ENCODE data around the gene CACNA2D3.

The CACNA2D3 gene

GRCh38 chr3:55009372-55009771 lies 887.0 kb downstream of the CACNA2D3 start:
- DNase-seq (ENCODE audit: low spot score), result no peak

DNA sequence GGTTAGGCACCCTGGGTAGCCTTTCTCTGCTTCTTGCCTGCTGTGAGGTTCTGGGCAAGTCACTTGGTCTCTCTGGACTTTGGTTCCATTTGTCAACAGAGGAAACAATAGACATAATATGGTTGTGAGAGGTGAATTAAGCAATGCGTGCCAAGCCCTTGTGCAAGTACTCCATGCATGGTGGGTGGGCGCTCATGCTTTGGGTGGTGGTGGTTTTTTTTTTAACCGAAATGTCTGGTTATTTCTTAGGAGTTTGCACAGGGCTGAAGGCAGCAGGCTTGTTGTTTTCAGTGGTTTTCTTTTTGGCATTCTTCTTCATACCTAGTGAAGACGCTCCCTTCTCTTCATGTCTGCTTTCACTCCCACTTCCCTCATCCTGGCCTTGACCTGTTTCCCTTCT lies 889.7 kb downstream of the CACNA2D3 start:
- DNase-seq (ENCODE audit: low spot score), result no peak

DNA sequence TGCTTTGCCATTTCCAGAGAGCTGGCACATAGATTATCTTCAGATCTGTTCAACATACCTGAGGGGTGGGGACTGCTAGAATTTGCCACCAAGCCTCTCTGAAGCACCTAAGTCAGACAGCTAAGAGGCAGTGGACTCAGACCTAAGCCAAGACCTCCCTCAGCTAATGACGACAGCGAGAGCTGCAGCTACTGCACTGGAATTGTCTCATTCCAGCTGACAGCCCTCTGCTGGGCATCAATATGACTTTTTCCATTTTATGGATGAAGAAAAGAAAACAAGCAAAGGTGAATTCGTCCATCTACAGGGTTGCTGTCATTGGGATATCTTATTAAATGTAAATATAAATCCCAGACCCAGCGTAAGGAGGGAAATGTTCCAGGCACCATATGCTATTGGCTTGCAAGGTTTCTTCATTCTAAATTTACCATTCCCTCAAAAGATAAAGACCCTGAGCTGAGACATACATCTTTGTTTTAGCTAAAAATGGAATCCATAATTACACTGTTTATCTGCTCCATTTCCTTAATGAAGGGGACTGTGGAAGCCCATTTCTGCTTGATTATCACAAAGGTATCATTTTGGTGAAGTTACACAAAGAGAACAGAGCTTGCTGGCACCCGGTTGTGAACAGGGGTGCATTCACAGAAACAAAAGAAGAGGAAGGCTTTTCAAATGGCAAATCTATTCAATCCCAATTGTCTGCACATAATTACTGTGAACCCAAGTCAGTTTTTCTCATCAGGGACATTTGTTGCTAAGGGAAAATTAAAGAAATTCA lies 891.0 kb downstream of the CACNA2D3 start:
- peak; percentile 57 for DNase-seq (ENCODE audit: low spot score)

- DNase-seq (ENCODE audit: low spot score), result no peak
Measured at GRCh38 chr3:55014081-55014480, 891.7 kb downstream of the CACNA2D3 start.

GRCh38 chr3:55014906-55015305 lies 892.6 kb downstream of the CACNA2D3 start:
- DNase-seq (ENCODE audit: low spot score), result no peak

DNA sequence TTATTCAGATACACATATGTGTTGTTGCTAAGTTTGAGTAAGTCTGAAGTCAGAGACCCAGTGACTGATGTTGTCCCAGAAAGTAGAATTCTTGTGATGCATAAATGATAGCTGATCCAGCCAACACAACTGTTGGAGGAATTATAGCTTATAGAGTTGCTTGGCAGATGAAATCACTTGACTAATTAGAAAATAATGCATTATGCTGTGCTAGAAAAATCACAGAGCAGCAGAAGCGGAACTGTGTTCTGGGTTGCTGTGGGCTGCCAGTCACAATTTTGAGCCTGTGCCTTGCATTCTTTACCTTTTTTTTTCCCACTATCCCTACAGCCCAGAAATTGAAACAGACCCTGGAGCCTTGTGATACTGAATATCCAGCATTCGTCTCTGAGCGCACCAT lies 895.5 kb downstream of the CACNA2D3 start:
- no peak for DNase-seq (ENCODE audit: low spot score)

GRCh38 chr3:55030938-55031337 lies 908.6 kb downstream of the CACNA2D3 start:
- no peak for DNase-seq (ENCODE audit: low spot score)

GRCh38 chr3:55036883-55037577 lies 914.7 kb downstream of the CACNA2D3 start:
- no peak for DNase-seq (ENCODE audit: low spot score)

GRCh38 chr3:55042591-55042990 lies 920.2 kb downstream of the CACNA2D3 start:
- DNase-seq (ENCODE audit: low spot score), result no peak

DNA sequence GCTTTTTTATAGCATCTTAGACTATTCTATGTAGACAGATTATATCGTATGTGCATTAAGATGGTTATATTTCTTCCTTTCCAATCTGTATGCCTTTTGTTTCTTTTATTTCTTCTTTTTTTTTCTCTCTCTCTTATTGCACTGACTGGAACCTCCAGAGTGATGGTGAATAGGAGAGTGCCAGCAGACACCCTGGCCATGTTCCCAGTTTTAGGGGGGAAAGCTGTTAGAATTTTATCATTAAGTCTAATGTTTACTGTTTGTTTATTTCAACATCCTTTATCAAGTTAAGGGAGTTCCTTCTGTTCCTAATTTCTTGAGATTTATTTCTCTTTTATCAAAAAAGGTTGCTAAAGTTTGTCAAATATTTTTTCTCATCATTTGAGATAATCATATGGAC lies 922.1 kb downstream of the CACNA2D3 start:
- DNase-seq (ENCODE audit: low spot score), result no peak

GRCh38 chr3:55059027-55059629 lies 936.8 kb downstream of the CACNA2D3 start:
- DNase-seq (ENCODE audit: low spot score), result peak; percentile 40

DNA sequence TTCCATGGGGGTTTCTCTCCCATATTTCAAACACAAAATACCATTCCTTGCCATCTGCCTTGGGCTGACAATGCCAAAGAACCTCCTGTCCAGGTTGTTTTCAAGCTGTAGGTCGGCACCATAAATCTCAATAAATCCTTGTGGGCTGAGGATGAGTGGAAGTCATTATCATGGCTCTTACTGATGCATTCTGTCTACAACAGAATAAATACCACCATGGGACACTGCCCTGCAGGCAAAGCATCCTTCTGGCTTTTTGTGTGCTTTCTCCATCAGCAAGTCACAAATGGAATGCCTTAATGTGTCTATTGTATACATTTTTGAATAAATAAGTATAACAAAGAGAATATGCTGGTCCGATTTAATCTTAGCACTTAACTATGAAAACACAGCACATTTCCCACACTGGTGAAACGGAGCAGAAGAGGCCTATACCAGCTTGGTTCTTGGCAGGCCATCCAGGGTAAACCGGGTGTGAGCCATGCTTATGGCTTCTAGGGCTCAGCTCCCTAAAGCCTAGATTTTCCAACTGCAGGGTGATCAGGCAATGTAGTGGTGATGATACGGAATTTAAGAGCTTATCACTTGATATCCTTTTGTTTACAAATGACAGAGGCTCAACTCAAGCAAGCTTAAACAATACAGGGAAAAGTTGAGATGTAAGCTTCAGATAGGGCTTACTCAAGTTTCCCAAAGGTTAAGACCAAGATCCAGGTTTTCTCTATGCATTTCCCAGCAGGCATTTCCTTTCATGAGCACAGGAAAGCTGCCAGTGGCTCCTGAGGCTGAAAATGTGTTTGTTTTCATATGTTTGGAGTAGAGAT lies 938.8 kb downstream of the CACNA2D3 start:
- no peak for DNase-seq (ENCODE audit: low spot score)

GRCh38 chr3:55061720-55062034 lies 939.3 kb downstream of the CACNA2D3 start:
- DNase-seq (ENCODE audit: low spot score), result no peak

DNA sequence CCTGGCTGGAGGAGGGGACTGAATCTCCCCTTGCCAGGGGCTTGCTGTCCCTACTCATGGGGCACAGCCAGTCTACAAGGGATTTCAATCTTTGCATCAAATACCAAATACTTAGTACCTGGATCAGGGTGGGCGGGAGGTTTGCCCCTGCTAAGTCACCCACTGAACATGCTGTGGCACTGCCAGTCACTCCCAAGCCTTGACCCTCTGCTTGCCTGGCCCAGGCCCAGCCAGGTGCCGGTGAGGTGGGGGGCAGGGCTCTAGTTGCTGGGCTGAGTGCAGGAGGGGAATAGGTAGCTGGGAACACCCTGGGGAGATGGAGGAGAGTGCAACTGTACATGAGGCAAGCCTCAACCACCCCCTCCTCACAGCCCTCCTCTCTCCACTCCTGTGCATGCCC lies 941.8 kb downstream of the CACNA2D3 start:
- DNase-seq (ENCODE audit: low spot score), result no peak

DNA sequence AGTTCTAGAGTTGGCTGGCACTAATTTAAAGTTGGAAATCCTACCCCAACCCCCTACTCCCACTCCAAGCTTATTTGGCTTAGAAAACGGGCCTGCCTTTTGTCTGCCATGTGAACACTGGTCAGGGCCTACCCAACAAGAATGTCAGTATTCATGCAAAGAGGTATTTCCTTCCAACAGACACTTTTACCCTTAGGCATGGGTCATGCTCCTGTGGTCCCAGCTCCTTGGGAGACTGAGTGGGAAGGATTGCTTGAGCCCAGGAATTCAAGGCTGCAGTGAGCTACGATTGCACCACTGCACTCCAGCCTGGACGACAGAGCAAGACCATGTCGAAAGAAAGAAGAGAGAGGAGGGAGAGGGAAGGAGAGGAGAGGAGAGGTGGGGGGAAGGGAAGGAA lies 943.0 kb downstream of the CACNA2D3 start:
- no peak for DNase-seq (ENCODE audit: low spot score)

GRCh38 chr3:55066551-55067047 lies 944.2 kb downstream of the CACNA2D3 start:
- DNase-seq (ENCODE audit: low spot score), result no peak

DNA sequence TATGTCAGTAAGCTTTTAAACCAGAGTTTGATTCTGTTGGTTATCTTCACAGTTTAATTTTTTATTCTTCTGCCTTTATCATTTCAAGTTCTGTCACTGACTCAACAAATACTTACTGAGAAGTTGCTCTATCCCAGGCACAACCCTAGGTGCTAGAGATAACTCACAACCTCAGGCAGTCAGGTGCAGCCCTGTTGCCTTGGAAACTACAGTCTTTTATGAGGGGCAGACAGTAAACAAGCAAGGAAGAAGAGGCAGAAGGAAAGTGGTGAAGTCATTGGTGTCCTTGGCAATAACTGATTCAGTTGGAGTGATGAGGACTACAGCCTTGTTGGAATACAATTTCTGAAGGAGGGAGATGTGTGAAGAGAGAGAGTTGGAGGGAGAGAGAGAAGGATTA lies 947.6 kb downstream of the CACNA2D3 start:
- DNase-seq (ENCODE audit: low spot score), result no peak

DNA sequence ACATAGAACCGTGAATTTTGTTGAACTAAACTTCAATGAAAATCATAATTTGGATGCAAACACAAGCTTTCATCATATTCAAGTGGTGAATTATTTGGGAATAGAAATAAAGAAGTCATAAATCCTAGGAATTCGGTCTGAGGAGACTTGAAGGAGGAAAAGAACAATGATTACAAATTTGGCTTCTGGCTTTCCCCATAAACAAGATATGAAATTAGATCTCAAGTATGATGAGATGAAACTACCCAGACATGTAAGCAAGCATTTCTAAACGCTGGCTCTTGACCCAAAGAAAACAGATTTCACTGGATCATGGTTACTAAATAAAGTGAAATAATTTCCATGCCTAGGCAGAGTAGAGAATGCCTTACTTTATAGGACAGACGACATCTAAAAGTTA lies 952.4 kb downstream of the CACNA2D3 start:
- DNase-seq (ENCODE audit: low spot score), result no peak

DNA sequence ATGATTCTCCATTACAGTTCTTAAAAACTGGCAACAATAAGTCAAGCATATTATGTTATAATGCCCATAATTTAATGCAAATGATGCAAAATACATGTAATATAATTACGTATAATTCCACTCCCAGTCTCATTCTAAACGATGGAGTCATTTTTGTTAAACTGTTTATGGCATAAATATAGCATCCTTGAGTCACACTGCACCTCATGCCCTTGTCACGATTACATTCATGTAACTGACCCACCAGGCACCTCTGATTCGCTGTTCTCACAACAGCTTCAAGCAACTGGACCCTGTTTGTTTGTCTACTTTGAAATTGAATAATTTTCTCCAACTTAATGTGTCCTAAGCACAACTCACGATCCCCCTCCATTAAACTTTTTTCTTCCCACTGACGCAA lies 953.5 kb downstream of the CACNA2D3 start:
- DNase-seq (ENCODE audit: low spot score), result no peak

DNA sequence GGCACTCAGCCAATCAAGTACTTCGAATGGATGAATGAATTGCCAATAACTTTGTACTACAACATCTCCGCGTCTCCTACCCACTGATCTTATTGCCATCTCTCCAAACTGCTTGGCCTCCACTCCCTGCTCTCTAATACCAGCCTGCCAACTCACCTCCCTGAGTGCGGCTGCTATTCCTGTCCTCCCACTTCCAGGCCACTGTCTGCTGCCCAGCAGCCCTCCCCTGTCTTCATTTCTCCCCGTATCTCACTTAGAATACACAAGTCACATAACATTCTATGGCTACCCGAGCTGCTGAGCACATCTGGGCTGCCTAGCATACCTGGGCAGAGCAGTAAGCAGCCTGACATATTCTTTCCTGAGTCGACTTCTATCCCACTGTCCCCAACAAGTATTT lies 955.4 kb downstream of the CACNA2D3 start:
- DNase-seq (ENCODE audit: low spot score), result no peak

- DNase-seq (ENCODE audit: low spot score), result no peak
Measured at GRCh38 chr3:55078876-55079275, 956.5 kb downstream of the CACNA2D3 start.

- DNase-seq (ENCODE audit: low spot score), result no peak
Measured at GRCh38 chr3:55085231-55085630, 962.9 kb downstream of the CACNA2D3 start.
